ENCODE results near the gene TSSK3. TPM values are rescaled to one million over a fixed set of nuclear protein-coding genes. Genes with fewer than 3 reads are reported as not detected.

TSSK3 gene
- 1 to 10 TPM in 1 of 2 donors, under 1 TPM in 1; 0.34 to 1.3 TPM for total RNA-seq

GRCh38 chr1:32362474-32363313, at the start of gene TSSK3, which contains the start of gene FAM229A:
Gene TSSK3, plus strand, starts transcription at chr1:32362539. Its CDS starts 163 bp downstream, at chr1:32362702.
Gene FAM229A, minus strand, starts transcription at chr1:32362485. Its CDS starts 394 bp downstream, at chr1:32362091.

DNA sequence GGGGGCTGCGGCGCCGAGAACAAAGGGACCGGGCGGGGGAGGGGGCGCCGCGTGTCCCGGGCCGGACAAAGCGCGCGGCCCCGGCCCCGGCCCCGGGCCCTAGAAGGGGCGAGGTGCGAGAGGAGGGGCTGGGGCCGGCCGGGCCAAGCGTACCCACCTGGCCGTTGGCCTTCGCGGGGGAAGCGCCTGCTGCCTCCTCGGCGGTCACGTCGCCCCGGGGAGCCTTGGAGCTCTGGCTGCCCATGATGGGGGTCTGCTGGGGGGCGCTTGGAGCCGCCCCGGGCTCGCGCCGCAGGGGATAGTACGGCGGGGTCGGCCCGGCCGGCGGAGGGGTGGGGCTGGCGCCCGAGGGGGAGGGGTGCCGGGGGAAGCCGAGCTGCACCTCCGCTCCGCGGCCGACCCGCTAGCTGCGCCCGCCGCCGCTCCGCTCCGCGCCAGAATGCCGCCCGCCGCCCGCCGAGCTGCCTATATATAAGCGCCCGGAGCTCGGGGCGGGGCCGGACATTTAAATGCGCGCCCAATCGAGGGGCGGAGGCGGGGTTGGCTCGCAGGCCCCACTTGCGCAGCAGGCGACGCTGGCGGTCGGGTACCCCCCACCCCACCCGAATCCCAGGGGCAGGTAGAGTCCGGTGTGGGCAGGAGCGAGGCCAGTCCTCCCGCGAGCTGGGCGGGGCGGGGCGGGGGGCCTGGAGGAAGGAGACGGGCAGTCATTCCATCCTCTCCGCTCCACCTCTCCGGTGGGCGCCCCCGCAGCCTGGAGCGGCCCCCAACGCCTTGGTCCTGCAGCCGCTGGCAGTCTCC, 26.3 kb upstream of the TSSK3 start, which contains the start of gene MARCKSL1:
Gene MARCKSL1 (minus strand): TSS at position 444 of the 801 bp plus-strand sequence. CDS start 200 bp downstream, at position 244.

DNA sequence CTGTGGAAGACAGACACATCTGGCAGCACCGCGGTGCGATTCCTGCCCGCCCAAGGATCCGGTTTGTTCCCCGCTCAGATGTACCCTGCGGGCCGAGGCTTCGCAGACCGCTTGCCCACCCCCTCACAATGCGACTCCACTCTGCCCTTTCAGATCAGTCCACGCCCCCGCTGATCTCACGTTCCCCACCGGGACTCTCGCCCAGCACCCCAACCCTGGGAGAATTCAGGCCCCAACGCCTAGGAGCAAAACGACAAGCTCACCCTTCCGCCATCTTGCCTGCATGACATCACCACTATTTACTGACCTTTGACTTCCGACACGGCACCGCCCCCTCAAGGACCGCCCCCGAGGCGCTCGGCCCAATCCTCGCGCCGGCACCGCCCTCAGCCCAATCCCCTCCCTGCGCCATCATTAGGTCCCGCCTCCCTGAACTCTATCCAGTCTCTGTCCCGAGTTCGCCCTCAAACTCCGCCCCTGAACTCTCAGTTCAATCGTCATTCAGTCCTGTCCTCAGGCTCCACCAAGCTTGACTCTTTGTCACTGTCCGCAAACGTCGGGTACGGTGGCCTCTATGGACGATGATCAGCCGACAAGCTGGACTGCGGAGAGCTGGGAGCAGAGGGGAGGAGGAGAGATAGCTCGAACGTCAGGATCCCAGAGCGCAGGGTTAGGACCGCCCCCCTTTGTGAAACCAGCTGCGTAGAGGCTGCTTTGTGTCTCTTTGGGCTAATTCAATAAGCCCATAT, 32.0 kb downstream of the TSSK3 start, which contains the start of gene BSDC1:
Gene BSDC1 (minus strand): TSS at position 301 of the 749 bp plus-strand sequence. CDS start 27 bp downstream, at position 274.

Other genes with a start within 250 kb of the TSSK3 start
- 10 to 100 TPM; 90.9 to 94.6 TPM for gene TXLNA, start 182.9 kb upstream of the TSSK3 start, total RNA-seq
- gene CCDC28B, start 161.9 kb upstream of the TSSK3 start, total RNA-seq, result 10 to 100 TPM; 11.4 to 13.7 TPM
- gene IQCC, start 156.9 kb upstream of the TSSK3 start, total RNA-seq, result 1 to 10 TPM; 1.4 to 1.7 TPM
- not detected for gene DCDC2B, start 153.4 kb upstream of the TSSK3 start, total RNA-seq
- gene TMEM234, start 140.2 kb upstream of the TSSK3 start, total RNA-seq, result 10 to 100 TPM; 13.7 to 18.2 TPM
- gene EIF3I, start 140.1 kb upstream of the TSSK3 start, total RNA-seq, result 100 to 1,000 TPM; 204 to 323 TPM
- 10 to 100 TPM; 11.7 to 30.3 TPM for gene FAM167B, start 115.3 kb upstream of the TSSK3 start, total RNA-seq
- not detected for gene LCK, start 111.3 kb upstream of the TSSK3 start, total RNA-seq
- 100 to 1,000 TPM in 1 of 2 donors, 10 to 100 TPM in 1; 61.3 to 104 TPM for gene HDAC1, start 70.5 kb upstream of the TSSK3 start, total RNA-seq
- 100 to 1,000 TPM in 1 of 2 donors, 10 to 100 TPM in 1; 68.5 to 149 TPM for gene MARCKSL1, start 26.3 kb upstream of the TSSK3 start, total RNA-seq
- 1 to 10 TPM; 1.4 to 1.7 TPM for gene FAM229A, start 54 bp upstream of the TSSK3 start, total RNA-seq
- gene BSDC1, start 31.9 kb downstream of the TSSK3 start, total RNA-seq, result 10 to 100 TPM; 52.0 to 70.2 TPM
- under 1 TPM in 1 of 2 donors, not detected in 1; under 0.01 TPM for gene ZBTB8B, start 102.5 kb downstream of the TSSK3 start, total RNA-seq
- 1 to 10 TPM; 3.8 to 4.3 TPM for gene ZBTB8A, start 176.9 kb downstream of the TSSK3 start, total RNA-seq

Data from melanocyte of skin (primary cell).